Measurements from ENCODE around the gene PARD6B.
"Not testable (repeated sequence)": the region's sequence is repeated elsewhere in the genome, so short reads cannot be mapped to it uniquely, and the experiment has no call there.

The PARD6B gene

GRCh38 chr20:50765251-50765650 is 33.9 kb downstream of the PARD6B start:
- H3K36me3 Mint-ChIP-seq; H3K9me3 Mint-ChIP-seq (ENCODE audit: low read depth); H3K27ac Mint-ChIP-seq; H3K4me1 Mint-ChIP-seq (ENCODE audit: low read depth); H3K27me3 Mint-ChIP-seq; H3K4me3 Mint-ChIP-seq: not testable (repeated sequence)

GRCh38 chr20:50765674-50766073 is 34.3 kb downstream of the PARD6B start:
- H3K9me3 Mint-ChIP-seq (ENCODE audit: low read depth), result no peaks in the 10 kb centered on the region
- H3K4me3 Mint-ChIP-seq, result no peak overlapping the region
- no peak overlapping the region for H3K27ac Mint-ChIP-seq
- H3K36me3 Mint-ChIP-seq, result no peaks in the 10 kb centered on the region
- H3K4me1 Mint-ChIP-seq (ENCODE audit: low read depth), result no peaks in the 10 kb centered on the region
- peaks cover 2% of the 10 kb centered on the region for H3K27me3 Mint-ChIP-seq

- not testable (repeated sequence) for H3K27ac Mint-ChIP-seq; H3K4me3 Mint-ChIP-seq; H3K4me1 Mint-ChIP-seq (ENCODE audit: low read depth); H3K27me3 Mint-ChIP-seq; H3K36me3 Mint-ChIP-seq; H3K9me3 Mint-ChIP-seq (ENCODE audit: low read depth)
These were observed 35.8 kb downstream of the PARD6B start for GRCh38 chr20:50766955-50767809.

- not testable (repeated sequence) for H3K4me1 Mint-ChIP-seq (ENCODE audit: low read depth); H3K9me3 Mint-ChIP-seq (ENCODE audit: low read depth); H3K27ac Mint-ChIP-seq; H3K36me3 Mint-ChIP-seq; H3K4me3 Mint-ChIP-seq; H3K27me3 Mint-ChIP-seq
These were observed 37.6 kb downstream of the PARD6B start for GRCh38 chr20:50768991-50769390.

GRCh38 chr20:50769551-50770085 is 38.2 kb downstream of the PARD6B start:
- H3K27me3 Mint-ChIP-seq; H3K36me3 Mint-ChIP-seq; H3K27ac Mint-ChIP-seq; H3K4me3 Mint-ChIP-seq; H3K9me3 Mint-ChIP-seq (ENCODE audit: low read depth); H3K4me1 Mint-ChIP-seq (ENCODE audit: low read depth): not testable (repeated sequence)

GRCh38 chr20:50771419-50772080 is 40.2 kb downstream of the PARD6B start:
- not testable (repeated sequence) for H3K27ac Mint-ChIP-seq; H3K9me3 Mint-ChIP-seq (ENCODE audit: low read depth); H3K4me1 Mint-ChIP-seq (ENCODE audit: low read depth); H3K36me3 Mint-ChIP-seq; H3K27me3 Mint-ChIP-seq; H3K4me3 Mint-ChIP-seq

- no peaks in the 10 kb centered on the region for H3K36me3 Mint-ChIP-seq
- H3K27me3 Mint-ChIP-seq, result no peaks in the 10 kb centered on the region
- no peaks in the 10 kb centered on the region for H3K9me3 Mint-ChIP-seq (ENCODE audit: low read depth)
- H3K27ac Mint-ChIP-seq, result no peak overlapping the region
- H3K4me3 Mint-ChIP-seq, result no peak overlapping the region
- H3K4me1 Mint-ChIP-seq (ENCODE audit: low read depth), result no peaks in the 10 kb centered on the region
These were observed 41.2 kb downstream of the PARD6B start for GRCh38 chr20:50772420-50773185.

- Mint-ChIP-seq H3K36me3 (no peaks in the 10 kb centered on the region), H3K4me1 (ENCODE audit: low read depth) (no peaks in the 10 kb centered on the region), H3K9me3 (ENCODE audit: low read depth) (no peaks in the 10 kb centered on the region), H3K27me3 (peaks cover 3% of the 10 kb centered on the region), H3K4me3 (no peak overlapping the region), H3K27ac (no peak overlapping the region)
These were observed 43.1 kb downstream of the PARD6B start for GRCh38 chr20:50774515-50774914.

GRCh38 chr20:50776122-50776817 is 44.9 kb downstream of the PARD6B start:
- Mint-ChIP-seq H3K36me3 (no peaks in the 10 kb centered on the region), H3K27me3 (peaks cover 3% of the 10 kb centered on the region), H3K27ac (no peak overlapping the region), H3K9me3 (ENCODE audit: low read depth) (no peaks in the 10 kb centered on the region), H3K4me1 (ENCODE audit: low read depth) (no peaks in the 10 kb centered on the region), H3K4me3 (no peak overlapping the region)

GRCh38 chr20:50777373-50777772 is 46.0 kb downstream of the PARD6B start:
- Mint-ChIP-seq H3K4me1 (ENCODE audit: low read depth) (no peaks in the 10 kb centered on the region), H3K27ac (no peak overlapping the region), H3K4me3 (no peak overlapping the region), H3K9me3 (ENCODE audit: low read depth) (no peaks in the 10 kb centered on the region), H3K36me3 (no peaks in the 10 kb centered on the region), H3K27me3 (peaks cover 3% of the 10 kb centered on the region)

GRCh38 chr20:50778994-50779393 is 47.6 kb downstream of the PARD6B start:
- not testable (repeated sequence) for H3K9me3 Mint-ChIP-seq (ENCODE audit: low read depth); H3K36me3 Mint-ChIP-seq; H3K27ac Mint-ChIP-seq; H3K4me3 Mint-ChIP-seq; H3K4me1 Mint-ChIP-seq (ENCODE audit: low read depth); H3K27me3 Mint-ChIP-seq

GRCh38 chr20:50783390-50783789 is 52.0 kb downstream of the PARD6B start:
- Mint-ChIP-seq H3K9me3 (ENCODE audit: low read depth) (no peaks in the 10 kb centered on the region), H3K36me3 (no peaks in the 10 kb centered on the region), H3K4me1 (ENCODE audit: low read depth) (no peaks in the 10 kb centered on the region), H3K4me3 (no peak overlapping the region), H3K27me3 (peaks cover 3% of the 10 kb centered on the region), H3K27ac (no peak overlapping the region)

- H3K4me1 Mint-ChIP-seq (ENCODE audit: low read depth), result no peaks in the 10 kb centered on the region
- peaks cover 3% of the 10 kb centered on the region for H3K27me3 Mint-ChIP-seq
- no peaks in the 10 kb centered on the region for H3K36me3 Mint-ChIP-seq
- no peaks in the 10 kb centered on the region for H3K9me3 Mint-ChIP-seq (ENCODE audit: low read depth)
- no peak overlapping the region for H3K27ac Mint-ChIP-seq
- H3K4me3 Mint-ChIP-seq, result no peak overlapping the region
These were observed 52.5 kb downstream of the PARD6B start for GRCh38 chr20:50783903-50784302.

GRCh38 chr20:50784464-50784863 is 53.1 kb downstream of the PARD6B start:
- no peaks in the 10 kb centered on the region for H3K9me3 Mint-ChIP-seq (ENCODE audit: low read depth)
- H3K36me3 Mint-ChIP-seq, result no peaks in the 10 kb centered on the region
- no peaks in the 10 kb centered on the region for H3K4me1 Mint-ChIP-seq (ENCODE audit: low read depth)
- no peak overlapping the region for H3K27ac Mint-ChIP-seq
- H3K27me3 Mint-ChIP-seq, result peaks cover under 1% of the 10 kb centered on the region
- no peak overlapping the region for H3K4me3 Mint-ChIP-seq

- Mint-ChIP-seq H3K9me3 (ENCODE audit: low read depth) (no peaks in the 10 kb centered on the region), H3K4me3 (no peak overlapping the region), H3K4me1 (ENCODE audit: low read depth) (peaks cover 6% of the 10 kb centered on the region), H3K27ac (no peak overlapping the region), H3K27me3 (no peaks in the 10 kb centered on the region), H3K36me3 (no peaks in the 10 kb centered on the region)
These were observed 55.3 kb downstream of the PARD6B start for GRCh38 chr20:50786703-50787102.
